Measurements from ENCODE around the gene TMEM273.

The TMEM273 gene

GRCh38 chr10:49131507-49132361 is 56.5 kb downstream of the TMEM273 start:
- no peak overlapping the region for H3K4me3 ChIP-seq (ENCODE audit: low read depth, low read length)
- no peak for DNase-seq (ENCODE audit: low read depth)
- TF ChIP-seq, protein P1, sequence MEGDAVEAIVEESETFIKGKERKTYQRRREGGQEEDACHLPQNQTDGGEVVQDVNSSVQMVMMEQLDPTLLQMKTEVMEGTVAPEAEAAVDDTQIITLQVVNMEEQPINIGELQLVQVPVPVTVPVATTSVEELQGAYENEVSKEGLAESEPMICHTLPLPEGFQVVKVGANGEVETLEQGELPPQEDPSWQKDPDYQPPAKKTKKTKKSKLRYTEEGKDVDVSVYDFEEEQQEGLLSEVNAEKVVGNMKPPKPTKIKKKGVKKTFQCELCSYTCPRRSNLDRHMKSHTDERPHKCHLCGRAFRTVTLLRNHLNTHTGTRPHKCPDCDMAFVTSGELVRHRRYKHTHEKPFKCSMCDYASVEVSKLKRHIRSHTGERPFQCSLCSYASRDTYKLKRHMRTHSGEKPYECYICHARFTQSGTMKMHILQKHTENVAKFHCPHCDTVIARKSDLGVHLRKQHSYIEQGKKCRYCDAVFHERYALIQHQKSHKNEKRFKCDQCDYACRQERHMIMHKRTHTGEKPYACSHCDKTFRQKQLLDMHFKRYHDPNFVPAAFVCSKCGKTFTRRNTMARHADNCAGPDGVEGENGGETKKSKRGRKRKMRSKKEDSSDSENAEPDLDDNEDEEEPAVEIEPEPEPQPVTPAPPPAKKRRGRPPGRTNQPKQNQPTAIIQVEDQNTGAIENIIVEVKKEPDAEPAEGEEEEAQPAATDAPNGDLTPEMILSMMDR (IDR thresholded peaks at IDR 0.05; ENCODE audit: control insufficient read depth, extremely low read depth, insufficient read depth) = no peak

- no peak for DNase-seq (ENCODE audit: low read depth)
- no peak overlapping the region for H3K4me3 ChIP-seq (ENCODE audit: low read depth, low read length)
- TF ChIP-seq, protein P1 (IDR thresholded peaks at IDR 0.05; ENCODE audit: control insufficient read depth, extremely low read depth, insufficient read depth) = no peak
Observed at GRCh38 chr10:49129376-49129775, 58.8 kb downstream of the TMEM273 start.

GRCh38 chr10:49128854-49129253 is 59.3 kb downstream of the TMEM273 start:
- DNase-seq (ENCODE audit: low read depth) = no peak
- H3K4me3 ChIP-seq (ENCODE audit: low read depth, low read length) = no peak overlapping the region
- TF ChIP-seq, protein P1 (IDR thresholded peaks at IDR 0.05; ENCODE audit: control insufficient read depth, extremely low read depth, insufficient read depth) = no peak

- DNase-seq (ENCODE audit: low read depth) = no peak
- TF ChIP-seq, protein P1 (IDR thresholded peaks at IDR 0.05; ENCODE audit: control insufficient read depth, extremely low read depth, insufficient read depth) = no peak
- no peak overlapping the region for H3K4me3 ChIP-seq (ENCODE audit: low read depth, low read length)
Observed at GRCh38 chr10:49123981-49124950, 63.9 kb downstream of the TMEM273 start.

DNA sequence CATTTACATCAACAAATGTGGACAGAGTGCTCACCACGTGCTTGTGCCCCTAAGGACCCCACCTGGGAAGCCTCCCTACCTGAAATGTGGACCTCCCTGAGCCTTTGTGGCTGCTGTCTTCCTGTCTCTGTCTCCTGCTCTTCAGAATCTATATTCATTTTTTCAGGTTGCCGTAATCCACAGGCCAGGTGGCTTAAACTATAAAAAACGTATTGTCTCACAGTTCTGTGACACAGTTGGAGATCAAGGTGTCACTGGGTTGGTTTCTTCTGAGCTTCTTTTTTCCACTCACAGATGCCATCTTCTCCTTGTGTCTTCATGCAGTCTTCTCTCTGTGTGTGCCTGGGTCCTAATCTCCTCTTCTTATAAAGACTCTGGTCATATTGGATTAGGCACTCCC is 67.3 kb downstream of the TMEM273 start:
- TF ChIP-seq, protein P1 (IDR thresholded peaks at IDR 0.05; ENCODE audit: control insufficient read depth, extremely low read depth, insufficient read depth) = no peak
- no peak for DNase-seq (ENCODE audit: low read depth)
- no peak overlapping the region for H3K4me3 ChIP-seq (ENCODE audit: low read depth, low read length)

- no peak overlapping the region for H3K4me3 ChIP-seq (ENCODE audit: low read depth, low read length)
- DNase-seq (ENCODE audit: low read depth) = no peak
- TF ChIP-seq, protein P1 (IDR thresholded peaks at IDR 0.05; ENCODE audit: control insufficient read depth, extremely low read depth, insufficient read depth) = no peak
Observed at GRCh38 chr10:49119746-49120145, 68.4 kb downstream of the TMEM273 start.
